Stomach (tissue), 4 donors: ENCODE data around the gene VSTM2B.

ENCODE experiments used
- EP300 ChIP-seq: sonication (generic); formaldehyde crosslinking; IDR thresholded peaks from one replicate; pipeline ENCODE4 v1.6.1; 2017; ENCODE audit warnings: antibody characterized with exemption
- POLR2A ChIP-seq, 4 donors: fragments of 450-650 bp; IDR thresholded peaks; one replicate each; pipeline ENCODE4 v1.6.1; 2016; ENCODE audit warnings: antibody characterized with exemption in 4 of 4, control low read depth in 2 of 4, mild to moderate bottlenecking in 1 of 4, moderate library complexity in 1 of 4
- POLR2AphosphoS5 ChIP-seq, 3 donors: sonication (generic); formaldehyde crosslinking; IDR thresholded peaks; one replicate each; pipeline ENCODE4 v1.6.1; 2016; ENCODE audit warnings: antibody characterized with exemption in 3 of 3
- TF ChIP-seq, protein P1 (sequence below), 7 experiments: fragments of 450-650 bp in 4 of 7; fragments of 200-600 bp in 3 of 7; sonication (generic) in 3 of 7; IDR thresholded peaks; one replicate each; pipeline ENCODE4 v1.5.1; 2016 to 2019; ENCODE audit warnings: antibody characterized with exemption in 7 of 7, control low read depth in 2 of 7, mild to moderate bottlenecking in 1 of 7

DNA sequence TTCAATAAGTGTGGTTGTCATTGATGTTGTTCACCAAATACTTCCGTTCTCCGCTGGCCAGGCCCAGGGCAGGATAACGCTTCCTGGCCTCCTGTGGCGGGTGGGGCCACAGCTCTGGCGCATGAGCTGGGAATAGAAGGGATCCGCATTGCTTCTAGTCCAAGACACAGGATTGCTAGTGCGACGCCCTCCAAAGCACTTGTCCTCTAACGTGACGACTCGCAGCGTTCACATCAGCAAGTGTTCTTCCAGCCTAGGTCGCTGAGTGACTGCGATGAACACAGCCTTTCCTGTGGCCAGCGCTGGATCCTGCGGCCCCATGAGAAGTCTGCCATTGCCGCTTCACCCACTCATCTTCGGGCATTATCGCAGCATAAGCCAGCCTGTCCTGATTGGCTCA is 39.4 kb downstream of the VSTM2B start:
- TF ChIP-seq POLR2A (IDR thresholded peaks at IDR 0.05) (no peak), EP300 (no peak), POLR2AphosphoS5 (IDR thresholded peaks at IDR 0.05) (no peak)
- TF ChIP-seq, protein P1, sequence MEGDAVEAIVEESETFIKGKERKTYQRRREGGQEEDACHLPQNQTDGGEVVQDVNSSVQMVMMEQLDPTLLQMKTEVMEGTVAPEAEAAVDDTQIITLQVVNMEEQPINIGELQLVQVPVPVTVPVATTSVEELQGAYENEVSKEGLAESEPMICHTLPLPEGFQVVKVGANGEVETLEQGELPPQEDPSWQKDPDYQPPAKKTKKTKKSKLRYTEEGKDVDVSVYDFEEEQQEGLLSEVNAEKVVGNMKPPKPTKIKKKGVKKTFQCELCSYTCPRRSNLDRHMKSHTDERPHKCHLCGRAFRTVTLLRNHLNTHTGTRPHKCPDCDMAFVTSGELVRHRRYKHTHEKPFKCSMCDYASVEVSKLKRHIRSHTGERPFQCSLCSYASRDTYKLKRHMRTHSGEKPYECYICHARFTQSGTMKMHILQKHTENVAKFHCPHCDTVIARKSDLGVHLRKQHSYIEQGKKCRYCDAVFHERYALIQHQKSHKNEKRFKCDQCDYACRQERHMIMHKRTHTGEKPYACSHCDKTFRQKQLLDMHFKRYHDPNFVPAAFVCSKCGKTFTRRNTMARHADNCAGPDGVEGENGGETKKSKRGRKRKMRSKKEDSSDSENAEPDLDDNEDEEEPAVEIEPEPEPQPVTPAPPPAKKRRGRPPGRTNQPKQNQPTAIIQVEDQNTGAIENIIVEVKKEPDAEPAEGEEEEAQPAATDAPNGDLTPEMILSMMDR (IDR thresholded peaks at IDR 0.05): no peak
